Body of pancreas (tissue), 4 donors: ENCODE results near the gene SNPH. TPM values are rescaled to one million over a fixed set of nuclear protein-coding genes. Genes with fewer than 3 reads are reported as not detected.

Experiments
- ATAC-seq: fragments of 150-250 bp; one replicate; pipeline ENCODE4 v1.9.1; 2016
- DNase-seq, 4 donors: peaks; one replicate each; pipeline ENCODE4 v3.0.0-alpha.2; 2019
- H3K27ac ChIP-seq, 4 donors: fragments of 200-600 bp; sonication (generic); 1 replicate in 3 of 4; 2 replicates in 1 of 4; pipeline versions ENCODE4 v1.5.1 to v1.6.1; 2016 to 2019; ENCODE audit warnings: mild to moderate bottlenecking in 1 of 4, mixed read lengths in 1 of 4, moderate library complexity in 1 of 4
- H3K27me3 ChIP-seq, 2 donors: fragments of 200-600 bp; sonication (generic); one replicate each; pipeline ENCODE4 v1.6.0; 2016; ENCODE audit warnings: mild to moderate bottlenecking in 1 of 2
- H3K36me3 ChIP-seq, 2 donors: fragments of 200-600 bp; sonication (generic); replicated peaks in 1 of 2; 2 replicates each; pipeline ENCODE4 v1.5.1; 2016; ENCODE audit warnings: low read depth in 2 of 2; ENCODE audit not compliant: insufficient read depth in 1 of 2
- H3K4me1 ChIP-seq: fragments of 200-600 bp; sonication (generic); one replicate; pipeline ENCODE4 v1.6.0; 2016
- H3K4me3 ChIP-seq, 2 donors: fragments of 200-600 bp; sonication (generic); 1 replicate in 1 of 2; 2 replicates in 1 of 2; pipeline ENCODE4 v1.5.1; 2016 to 2019
- H3K9me3 ChIP-seq, 3 donors: fragments of 200-600 bp; sonication (generic); 1 replicate in 2 of 3; 2 replicates in 1 of 3; pipeline ENCODE4 v1.5.1; 2016
- POLR2A ChIP-seq, 3 donors: fragments of 450-650 bp; IDR thresholded peaks; one replicate each; pipeline ENCODE4 v1.6.1; 2016; ENCODE audit warnings: antibody characterized with exemption in 3 of 3, mild to moderate bottlenecking in 2 of 3
- WGBS, 2 donors: methylation state at CpG; one replicate each; pipeline ENCODE4 v1.1.5; 2017; 5-methylcytosine and 5-hydroxymethylcytosine counted together
- intact Hi-C: fragments of 100-400 bp; cut with DNase I; formaldehyde crosslinking; loops from one replicate; pipeline ENCODE4 v1.15.1; 2023
- total RNA-seq, 2 donors: library from RNA; depleted of rRNA; stranded (reverse); fragments of >200 nt; gene quantifications; one replicate each; pipeline ENCODE4 v1.1.0, GENCODE V29; 2016
- TF ChIP-seq, protein P1 (sequence below), 7 experiments: fragments of 450-650 bp in 4 of 7; fragments of 200-600 bp in 3 of 7; sonication (generic) in 3 of 7; IDR thresholded peaks; one replicate each; pipeline ENCODE4 v1.5.1; 2016 to 2019; ENCODE audit warnings: antibody characterized with exemption in 7 of 7

The SNPH gene
- total RNA-seq, 2 donors from 2014 or later = 3.3 to 3.4 TPM

DNA sequence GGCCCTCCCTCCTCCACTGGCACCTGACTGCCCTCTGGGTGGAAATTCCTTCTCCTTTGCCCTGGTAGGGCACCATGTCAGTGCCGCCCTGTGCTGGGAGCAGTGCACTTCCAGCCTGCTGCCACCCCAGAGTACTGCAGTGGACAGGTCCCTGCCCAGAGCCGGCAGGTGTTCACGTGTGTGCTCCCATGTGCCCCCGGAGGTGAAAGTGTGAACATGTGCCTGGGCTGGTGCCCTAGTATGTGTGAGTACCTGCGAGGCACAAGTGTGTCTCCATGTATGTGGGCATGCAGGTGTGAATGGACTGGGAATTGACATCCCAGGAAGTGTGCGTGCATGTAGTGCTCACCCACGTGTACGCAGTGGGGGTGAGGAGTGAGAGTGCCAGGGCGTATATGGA, 33.4 kb downstream of the SNPH start:
- H3K9me3 ChIP-seq = no peaks in the 10 kb centered on the region
- H3K4me1 ChIP-seq = no peaks in the 10 kb centered on the region
- H3K4me3 ChIP-seq = no peak overlapping the region
- intact Hi-C loops = no loop called here
- DNase-seq = peak in 1 of 4 donors; percentile 41
- peak; percentile 58 for ATAC-seq
- H3K36me3 ChIP-seq = no peaks in the 10 kb centered on the region
- 79 to 82% methylated on average over 8 to 9 of the region's 9 CpGs for WGBS, 2 donors
- no peak for TF ChIP-seq POLR2A (IDR thresholded peaks at IDR 0.05)
- TF ChIP-seq, protein P1, sequence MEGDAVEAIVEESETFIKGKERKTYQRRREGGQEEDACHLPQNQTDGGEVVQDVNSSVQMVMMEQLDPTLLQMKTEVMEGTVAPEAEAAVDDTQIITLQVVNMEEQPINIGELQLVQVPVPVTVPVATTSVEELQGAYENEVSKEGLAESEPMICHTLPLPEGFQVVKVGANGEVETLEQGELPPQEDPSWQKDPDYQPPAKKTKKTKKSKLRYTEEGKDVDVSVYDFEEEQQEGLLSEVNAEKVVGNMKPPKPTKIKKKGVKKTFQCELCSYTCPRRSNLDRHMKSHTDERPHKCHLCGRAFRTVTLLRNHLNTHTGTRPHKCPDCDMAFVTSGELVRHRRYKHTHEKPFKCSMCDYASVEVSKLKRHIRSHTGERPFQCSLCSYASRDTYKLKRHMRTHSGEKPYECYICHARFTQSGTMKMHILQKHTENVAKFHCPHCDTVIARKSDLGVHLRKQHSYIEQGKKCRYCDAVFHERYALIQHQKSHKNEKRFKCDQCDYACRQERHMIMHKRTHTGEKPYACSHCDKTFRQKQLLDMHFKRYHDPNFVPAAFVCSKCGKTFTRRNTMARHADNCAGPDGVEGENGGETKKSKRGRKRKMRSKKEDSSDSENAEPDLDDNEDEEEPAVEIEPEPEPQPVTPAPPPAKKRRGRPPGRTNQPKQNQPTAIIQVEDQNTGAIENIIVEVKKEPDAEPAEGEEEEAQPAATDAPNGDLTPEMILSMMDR (IDR thresholded peaks at IDR 0.05) = peak in 2 of 7 experiments; percentile 8 to 16
- H3K27me3 ChIP-seq = no peaks in the 10 kb centered on the region
- no peak overlapping the region for H3K27ac ChIP-seq

DNA sequence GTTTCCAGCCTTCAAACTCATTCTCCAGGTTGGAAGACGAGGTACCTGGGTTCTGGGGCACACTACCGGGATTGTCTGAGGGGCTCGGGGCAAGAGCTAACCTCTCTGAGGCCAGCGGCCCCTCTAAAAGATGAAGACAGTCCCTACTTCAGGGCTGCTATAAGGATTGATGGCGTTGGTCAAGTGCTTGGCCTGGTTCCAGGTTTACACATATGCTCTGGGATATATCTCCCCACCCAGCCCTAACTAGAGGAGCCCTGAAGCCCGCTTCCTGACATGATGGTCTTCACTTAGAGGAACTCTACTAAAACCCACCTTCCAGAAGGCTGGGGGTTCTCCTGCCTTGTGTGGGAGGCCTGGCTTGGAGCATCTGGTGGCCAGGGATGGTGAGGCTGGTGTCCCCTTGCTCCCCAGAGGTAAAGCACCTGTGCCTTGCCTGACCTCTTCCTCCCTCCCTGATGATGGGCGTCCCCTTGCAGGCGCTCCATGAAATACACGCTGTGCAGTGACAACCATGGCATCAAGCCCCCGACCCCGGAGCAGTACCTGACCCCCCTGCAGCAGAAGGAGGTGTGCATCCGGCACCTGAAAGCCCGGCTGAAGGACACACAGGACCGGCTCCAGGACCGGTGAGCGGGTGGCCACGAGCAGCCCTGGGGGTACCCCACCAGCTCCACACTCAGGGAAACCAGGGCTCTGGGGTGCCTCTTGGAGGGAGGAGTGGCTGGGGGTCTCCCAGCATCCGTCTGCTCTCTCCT, 34.2 kb downstream of the SNPH start:
- 88 to 93% methylated on average over 12 to 18 of the region's 18 CpGs for WGBS, 2 donors
- no peaks in the 10 kb centered on the region for H3K9me3 ChIP-seq
- intact Hi-C loops = no loop called here
- no peaks in the 10 kb centered on the region for H3K4me1 ChIP-seq
- TF ChIP-seq, protein P1 (IDR thresholded peaks at IDR 0.05) = no peak
- no peak for TF ChIP-seq POLR2A (IDR thresholded peaks at IDR 0.05)
- no peak for DNase-seq
- ATAC-seq = no peak
- H3K4me3 ChIP-seq = no peak overlapping the region
- H3K27me3 ChIP-seq = no peaks in the 10 kb centered on the region
- H3K36me3 ChIP-seq = no peaks in the 10 kb centered on the region
- no peak overlapping the region for H3K27ac ChIP-seq

DNA sequence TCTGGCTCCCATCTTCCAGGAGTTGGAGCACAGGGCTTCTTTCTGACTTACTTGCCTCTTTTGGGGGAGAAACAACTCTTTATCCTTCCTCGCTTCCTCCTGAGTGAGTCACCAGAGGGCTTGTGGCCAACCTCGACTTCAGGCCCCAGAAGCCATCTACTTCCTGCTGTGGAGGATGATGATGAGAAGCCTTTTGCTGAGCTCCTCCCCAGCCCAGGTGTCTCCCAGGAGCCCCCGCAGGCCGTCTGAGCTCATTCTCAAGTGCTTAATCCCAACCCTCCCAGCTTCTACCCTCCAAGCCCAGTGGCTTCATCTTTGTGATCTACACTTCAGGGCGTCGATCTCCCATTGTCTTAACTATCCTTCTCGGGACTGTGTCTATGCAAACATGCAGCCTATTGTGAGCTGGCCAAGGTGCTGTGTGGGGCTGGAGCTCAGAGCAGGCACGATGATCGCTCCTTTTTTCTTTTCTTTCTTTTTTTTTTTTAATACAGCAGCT, 35.0 kb downstream of the SNPH start:
- no peak overlapping the region for H3K4me3 ChIP-seq
- no peaks in the 10 kb centered on the region for H3K36me3 ChIP-seq
- H3K27me3 ChIP-seq = no peaks in the 10 kb centered on the region
- ATAC-seq (no peak), DNase-seq (no peak)
- 63 to 81% methylated on average over 9 of the region's 9 CpGs for WGBS, 2 donors
- TF ChIP-seq, protein P1 (IDR thresholded peaks at IDR 0.05) = no peak
- no peak for TF ChIP-seq POLR2A (IDR thresholded peaks at IDR 0.05)
- H3K27ac ChIP-seq = no peak overlapping the region
- no peaks in the 10 kb centered on the region for H3K9me3 ChIP-seq
- intact Hi-C loops = no loop called here
- H3K4me1 ChIP-seq = no peaks in the 10 kb centered on the region

DNA sequence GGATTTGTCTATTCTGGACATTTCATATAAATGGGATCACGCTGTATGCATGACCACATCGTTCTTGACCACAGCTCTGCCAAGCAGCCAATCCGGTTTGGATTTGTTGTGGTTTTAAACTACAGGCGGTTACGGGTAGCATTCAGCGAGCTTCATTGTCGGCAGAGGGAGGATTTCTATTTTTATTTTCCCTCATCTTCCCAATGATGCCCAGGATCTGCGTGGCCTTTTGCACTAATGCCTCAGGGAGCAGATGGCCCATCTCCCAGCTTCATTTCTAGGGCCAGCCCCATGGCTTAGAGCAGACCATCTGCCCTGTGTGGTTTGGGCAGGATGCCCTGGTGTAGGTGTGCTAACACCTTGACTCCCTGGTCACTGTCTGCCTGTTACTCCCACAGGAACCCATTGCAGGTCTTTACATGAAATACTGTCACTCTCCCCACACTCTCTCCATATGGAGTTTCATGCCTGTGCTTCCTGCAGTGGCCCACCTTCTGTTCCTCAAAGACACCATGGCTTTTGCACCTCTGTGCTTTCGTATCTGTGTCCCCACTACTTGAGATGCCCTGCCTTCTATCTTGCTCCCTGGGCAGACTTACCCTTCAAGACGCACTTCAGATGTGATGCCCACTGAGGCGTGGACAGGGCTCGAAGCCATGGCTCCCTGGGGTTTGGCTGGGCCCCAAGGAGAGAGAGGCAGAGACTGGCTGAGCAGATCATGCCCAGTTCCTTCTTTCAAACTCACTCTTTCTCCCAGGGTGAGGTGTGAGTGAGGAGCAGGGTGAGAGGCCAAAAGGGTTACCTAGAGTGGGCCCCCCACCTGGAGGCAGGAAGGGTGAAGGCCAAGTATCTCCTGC, 36.8 kb downstream of the SNPH start:
- intact Hi-C loops = no loop called here
- no peak overlapping the region for H3K27ac ChIP-seq
- no peak for TF ChIP-seq POLR2A (IDR thresholded peaks at IDR 0.05)
- TF ChIP-seq, protein P1 (IDR thresholded peaks at IDR 0.05) = no peak
- ATAC-seq (no peak), DNase-seq (no peak)
- no peak overlapping the region for H3K4me3 ChIP-seq
- H3K27me3 ChIP-seq = no peaks in the 10 kb centered on the region
- H3K4me1 ChIP-seq = no peaks in the 10 kb centered on the region
- no peaks in the 10 kb centered on the region for H3K9me3 ChIP-seq
- 84 to 88% methylated on average over 12 of the region's 12 CpGs for WGBS, 2 donors
- no peaks in the 10 kb centered on the region for H3K36me3 ChIP-seq
